ENCODE data around the gene PTBP3. TPM values are rescaled to one million over a fixed set of nuclear protein-coding genes. Genes with fewer than 3 reads are reported as not detected.

PTBP3 gene
- polyA plus RNA-seq, 2 of the 4 experiments (the other 2 are of a cell fraction) = 55.7 to 105 TPM

DNA sequence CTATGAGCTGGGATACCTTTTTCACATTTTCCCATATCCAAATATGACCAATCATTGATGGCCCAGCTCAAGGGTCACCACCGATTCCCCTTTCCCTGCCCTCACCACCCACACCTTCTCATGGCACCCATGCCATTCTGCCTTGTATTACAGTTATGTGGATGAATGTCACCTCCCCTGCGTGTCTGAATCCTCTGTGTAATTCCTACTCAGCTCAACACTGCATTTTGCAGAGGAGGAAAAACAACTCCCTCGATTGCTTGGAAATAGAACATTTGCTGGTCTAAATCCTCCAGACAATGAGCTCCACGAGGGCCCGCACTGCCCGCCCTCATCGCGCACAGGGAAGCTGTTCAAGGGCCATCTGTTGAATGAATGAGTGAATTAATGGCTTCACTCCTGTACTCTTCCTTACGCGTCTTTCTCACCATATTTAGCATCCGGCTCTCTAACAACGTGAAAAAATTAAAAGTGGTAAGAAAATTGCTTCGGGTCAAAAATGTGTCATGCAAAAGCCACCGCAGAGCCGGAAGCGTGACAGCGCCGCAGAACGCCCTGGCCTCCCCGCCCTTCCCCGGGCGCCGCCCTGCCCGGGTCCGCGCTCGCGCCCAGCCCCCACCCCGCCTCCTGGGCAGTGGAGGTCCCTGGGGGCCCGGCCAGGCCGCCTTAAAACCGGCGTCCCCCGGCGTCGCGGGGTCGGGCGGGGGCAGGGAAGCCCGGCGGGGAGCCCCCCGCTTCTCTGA lies 159.0 kb downstream of the PTBP3 start:
- DNase-seq (ENCODE audit: low read depth in 1 of 2, low spot score in 1 of 2) = peak; percentile 68 to 69
- peak overlapping the region; percentile 87 for H3K4me3 ChIP-seq
- peaks cover 35% of the 10 kb centered on the region for H3K4me1 ChIP-seq
- peak overlapping the region; percentile 99 for H3K27ac ChIP-seq
- no peaks in the 10 kb centered on the region for H3K9me3 ChIP-seq
- CTCF ChIA-PET = interaction anchor here (0.9 to 3.1 kb wide), 10 partner anchors 10 to 158 kb away, joined by 3 to 12 read pairs (median 4); no protein-coding TSS in a partner anchor
- WGBS (ENCODE audit: missing lambda C conversion rate) = 13% methylated on average over 23 of the region's 42 CpGs
- ATAC-seq = peak; percentile 87 to 89
- peak overlapping the region; percentile 69 for H3K4me2 ChIP-seq
- no peak for FAIRE-seq
- no peak for TF ChIP-seq ZC3H11A (IDR thresholded peaks at IDR 0.05)
- TF ChIP-seq POLR2AphosphoS2 (conservative IDR thresholded peaks at IDR 0.05; ENCODE audit: low read length) = no peak
- 0 out of 5 replicates have a peak, but pooled peaks of 1 of the 2 experiments have one; percentile 23 for TF ChIP-seq EP300 (IDR thresholded peaks at IDR 0.05)
- 0 out of 2 replicates have a peak, but pooled peaks have one; percentile 57 for TF ChIP-seq MYC (IDR thresholded peaks at IDR 0.05; ENCODE audit: borderline replicate concordance, low read length)
- TF ChIP-seq TP53 (CRISPR knock-in tag; IDR thresholded peaks at IDR 0.05) = no peak
- no peak for TF ChIP-seq MAZ (IDR thresholded peaks at IDR 0.05; ENCODE audit: borderline replicate concordance, low read depth, low read length)
- TF ChIP-seq BHLHE40 (IDR thresholded peaks at IDR 0.05; ENCODE audit: low read depth, low read length) = no peak
- TF ChIP-seq NPAS2 (CRISPR knock-in tag; IDR thresholded peaks at IDR 0.05; ENCODE audit: borderline replicate concordance) = no peak
- TF ChIP-seq EHF (CRISPR knock-in tag; IDR thresholded peaks at IDR 0.05) = peak; percentile 78; the same call in 1 of the 2 replicates
- TF ChIP-seq HDAC2 (IDR thresholded peaks at IDR 0.05) = no peak
- TF ChIP-seq HES2 (IDR thresholded peaks at IDR 0.05) = no peak
- no peak for TF ChIP-seq CHD4 (IDR thresholded peaks at IDR 0.05; ENCODE audit: borderline replicate concordance)
- TF ChIP-seq HOXB13 (CRISPR knock-in tag; IDR thresholded peaks at IDR 0.05; ENCODE audit: low read depth) = 0 out of 2 replicates have a peak, but pooled peaks have one; percentile 32
- TF ChIP-seq RNF2 (IDR thresholded peaks at IDR 0.05; ENCODE audit: borderline replicate concordance, low read depth) = no peak
- TF ChIP-seq PHF8 (IDR thresholded peaks at IDR 0.05; ENCODE audit: borderline replicate concordance, low read depth) = no peak
- peak in 1 of 2 experiments; percentile 11; a peak in 1 of 5 replicates for TF ChIP-seq RAD21 (conservative IDR thresholded peaks at IDR 0.05 in 1 of 2, IDR thresholded peaks at IDR 0.05 in 1 of 2)
- no peak; a peak in 1 of 5 replicates for TF ChIP-seq JUN (IDR thresholded peaks at IDR 0.05)
- TF ChIP-seq SMC3 (IDR thresholded peaks at IDR 0.05) = no peak; the same call in 2 of the 3 replicates
- TF ChIP-seq HOXB5 (CRISPR knock-in tag; IDR thresholded peaks at IDR 0.05) = 0 out of 2 replicates have a peak, but pooled peaks have one; percentile 48
- TF ChIP-seq NR3C1 (IDR thresholded peaks at IDR 0.05) = no peak
- TF ChIP-seq, protein P1, sequence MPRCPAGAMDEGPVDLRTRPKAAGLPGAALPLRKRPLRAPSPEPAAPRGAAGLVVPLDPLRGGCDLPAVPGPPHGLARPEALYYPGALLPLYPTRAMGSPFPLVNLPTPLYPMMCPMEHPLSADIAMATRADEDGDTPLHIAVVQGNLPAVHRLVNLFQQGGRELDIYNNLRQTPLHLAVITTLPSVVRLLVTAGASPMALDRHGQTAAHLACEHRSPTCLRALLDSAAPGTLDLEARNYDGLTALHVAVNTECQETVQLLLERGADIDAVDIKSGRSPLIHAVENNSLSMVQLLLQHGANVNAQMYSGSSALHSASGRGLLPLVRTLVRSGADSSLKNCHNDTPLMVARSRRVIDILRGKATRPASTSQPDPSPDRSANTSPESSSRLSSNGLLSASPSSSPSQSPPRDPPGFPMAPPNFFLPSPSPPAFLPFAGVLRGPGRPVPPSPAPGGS (IDR thresholded peaks at IDR 0.05) = 0 out of 3 replicates have a peak, but pooled peaks have one; percentile 66
- TF ChIP-seq CHD2 (IDR thresholded peaks at IDR 0.05; ENCODE audit: low read length, partially characterized antibody) = peak; percentile 32
- no peak for TF ChIP-seq HEYL (CRISPR knock-in tag; IDR thresholded peaks at IDR 0.05)
- TF ChIP-seq CBX2 (IDR thresholded peaks at IDR 0.05; ENCODE audit: borderline replicate concordance, low read depth) = no peak
- peak; percentile 76 for TF ChIP-seq MAX (IDR thresholded peaks at IDR 0.05)
- TF ChIP-seq ZNF302 (CRISPR knock-in tag; IDR thresholded peaks at IDR 0.05) = peak; percentile 36; the same call in 1 of the 2 replicates
- TF ChIP-seq E2F6 (IDR thresholded peaks at IDR 0.05; ENCODE audit: borderline replicate concordance, low read depth) = peak; percentile 68
- 0 out of 2 replicates have a peak, but pooled peaks have one; percentile 57 for TF ChIP-seq ZSCAN20 (CRISPR knock-in tag; IDR thresholded peaks at IDR 0.05)
- TF ChIP-seq CEBPB (IDR thresholded peaks at IDR 0.05) = no peak
- POLR2A ChIA-PET = interaction anchor here (0.9 to 2.8 kb wide), 5 partner anchors 12 to 159 kb away, joined by 3 to 10 read pairs (median 6); partner anchors contain the start of gene PTBP3

Data from A549 (cell line).